SK-N-SH (cell line): ENCODE data around the gene SLC1A7. TPM values are rescaled to one million over a fixed set of nuclear protein-coding genes. Genes with fewer than 3 reads are reported as not detected.

Experiments used
- CTCF ChIA-PET: fragments of 300-600, 350-600 bp; formaldehyde crosslinking; extraction: SDS; loops from one replicate; lab custom pipeline; 2021; lab: Yijun Ruan, JAX
- POLR2A ChIA-PET: fragments of 350-600 bp; sonication (Branson Sonifier 250); formaldehyde crosslinking; extraction: SDS; loops from one replicate; lab custom pipeline; 2020; ENCODE audit warnings: antibody characterized with exemption, inconsistent platforms; lab: Yijun Ruan, JAX
- DNase-seq: peaks from one replicate; pipeline ENCODE4 v3.0.0; 2012
- H2AFZ ChIP-seq: fragments of 200-600 bp; sonication (generic); 2 replicates; pipeline ENCODE4 v1.8.1; 2016; ENCODE audit warnings: antibody characterized with exemption, mild to moderate bottlenecking, low read depth
- H3F3A ChIP-seq: fragments of 200-600 bp; sonication (generic); replicated peaks from 2 replicates; pipeline ENCODE3; 2016; ENCODE audit warnings: antibody characterized with exemption, mild to moderate bottlenecking; ENCODE audit not compliant: insufficient read depth
- H3K27ac ChIP-seq, 2 experiments: fragments of 200-500 bp in 1 of 2; fragments of 200-600 bp in 1 of 2; sonication (Bioruptor generic) in 1 of 2; sonication (generic), shearing (Covaris generic) in 1 of 2; 2 replicates each; pipeline versions ENCODE4 v1.5.1 to v1.6.1; 2014 to 2016; ENCODE audit warnings: low read depth in 2 of 2, inconsistent platforms in 1 of 2, low read length in 1 of 2, mild to moderate bottlenecking in 1 of 2, mixed read lengths in 1 of 2
- H3K27me3 ChIP-seq: fragments of 200-600 bp; sonication (generic), shearing (Covaris generic); 2 replicates; pipeline ENCODE4 v1.6.1; 2016; ENCODE audit warnings: mixed run types; ENCODE audit not compliant: insufficient read depth
- H3K36me3 ChIP-seq, 2 experiments: fragments of 200-500 bp in 1 of 2; fragments of 200-600 bp in 1 of 2; sonication (Bioruptor generic) in 1 of 2; sonication (generic) in 1 of 2; replicated peaks in 1 of 2; 2 replicates each; pipeline versions ENCODE3 to v1.5.1; 2014 to 2016; ENCODE audit warnings: low read length in 1 of 2, mild to moderate bottlenecking in 1 of 2; ENCODE audit not compliant: insufficient read depth in 2 of 2, control insufficient read depth in 1 of 2
- H3K4me1 ChIP-seq, 2 experiments: fragments of 200-500 bp in 1 of 2; fragments of 200-600 bp in 1 of 2; sonication (Bioruptor generic) in 1 of 2; sonication (generic), shearing (Covaris generic) in 1 of 2; 2 replicates each; pipeline versions ENCODE4 v1.5.1 to v1.6.1; 2014 to 2016; ENCODE audit warnings: low read depth in 1 of 2, low read length in 1 of 2, mixed run types in 1 of 2; ENCODE audit not compliant: insufficient read depth in 2 of 2, control insufficient read depth in 1 of 2
- H3K4me2 ChIP-seq: fragments of 200-600 bp; sonication (generic), shearing (Covaris generic); 2 replicates; pipeline ENCODE4 v1.6.1; 2017; ENCODE audit warnings: mixed run types
- H3K4me3 ChIP-seq, 2 experiments: fragments of 200-500 bp in 1 of 2; fragments of 200-600 bp in 1 of 2; sonication (Bioruptor generic) in 1 of 2; sonication (generic), shearing (Covaris generic) in 1 of 2; 2 replicates each; pipeline versions ENCODE4 v1.5.1 to v1.8.1; 2014 to 2016; ENCODE audit warnings: low read depth in 2 of 2, inconsistent platforms in 1 of 2, low read length in 1 of 2, mild to moderate bottlenecking in 1 of 2, mixed read lengths in 1 of 2, moderate library complexity in 1 of 2
- H3K79me2 ChIP-seq: fragments of 200-600 bp; sonication (generic); 2 replicates; pipeline ENCODE4 v1.8.1; 2017; ENCODE audit warnings: mild to moderate bottlenecking; ENCODE audit not compliant: insufficient read depth
- H3K9ac ChIP-seq: fragments of 200-600 bp; sonication (generic); 2 replicates; pipeline ENCODE4 v1.6.1; 2017; ENCODE audit warnings: mixed run types
- H3K9me2 ChIP-seq: fragments of 200-600 bp; sonication (generic); 2 replicates; pipeline ENCODE4 v1.6.1; 2017; ENCODE audit warnings: mixed run types
- H3K9me3 ChIP-seq: fragments of 200-600 bp; sonication (generic); 2 replicates; pipeline ENCODE4 v1.6.1; 2017; ENCODE audit warnings: mixed run types, mild to moderate bottlenecking, moderate library complexity
- H4K20me1 ChIP-seq: fragments of 200-600 bp; sonication (generic); 2 replicates; pipeline ENCODE4 v1.6.1; 2017; ENCODE audit warnings: mild to moderate bottlenecking, mixed run types; ENCODE audit not compliant: insufficient read depth
- FOSL2 ChIP-seq: IDR thresholded peaks from 2 replicates; pipeline ENCODE4 v1.4.0; 2012; ENCODE audit warnings: low read depth, mild to moderate bottlenecking, moderate library complexity, borderline replicate concordance
- FOXJ3 ChIP-seq: sonication (generic); formaldehyde crosslinking; IDR thresholded peaks from 2 replicates; pipeline ENCODE4 v1.5.1; 2020; ENCODE audit warnings: mild to moderate bottlenecking, missing genetic modification reagents
- FOXM1 ChIP-seq: IDR thresholded peaks from 2 replicates; pipeline ENCODE4 v1.4.0; 2012; ENCODE audit warnings: low read depth, mild to moderate bottlenecking
- GABPA ChIP-seq: IDR thresholded peaks from 2 replicates; pipeline ENCODE4 v1.4.0; 2012; ENCODE audit warnings: low read depth, mild to moderate bottlenecking
- JUND ChIP-seq: IDR thresholded peaks from 2 replicates; pipeline ENCODE4 v1.4.0; 2012
- MXI1 ChIP-seq: IDR thresholded peaks from 2 replicates; pipeline ENCODE4 v1.6.1; 2012; ENCODE audit warnings: mild to moderate bottlenecking, low read depth, low read length, improper control_type of control experiment
- NRF1 ChIP-seq: IDR thresholded peaks from 2 replicates; pipeline ENCODE4 v1.6.1; 2012; ENCODE audit warnings: low read depth, mild to moderate bottlenecking, low read length
- RFX5 ChIP-seq: IDR thresholded peaks from 2 replicates; pipeline ENCODE4 v1.6.1; 2012; ENCODE audit warnings: mild to moderate bottlenecking, improper control_type of control experiment, low read length
- SIN3A ChIP-seq: IDR thresholded peaks from 2 replicates; pipeline ENCODE4 v1.6.1; 2012; ENCODE audit warnings: low read depth, mild to moderate bottlenecking, low read length, moderate library complexity, borderline replicate concordance
- SMC3 ChIP-seq: IDR thresholded peaks from 2 replicates; pipeline ENCODE4 v1.6.1; 2012; ENCODE audit warnings: low read depth, low read length, improper control_type of control experiment
- TAF1 ChIP-seq: IDR thresholded peaks from 2 replicates; pipeline ENCODE4 v1.6.1; 2012; ENCODE audit warnings: low read depth, mild to moderate bottlenecking, low read length, moderate library complexity, borderline replicate concordance
- TCF12 ChIP-seq: IDR thresholded peaks from 2 replicates; pipeline ENCODE4 v1.4.0; 2012
- YY1 ChIP-seq: IDR thresholded peaks from 2 replicates; pipeline ENCODE4 v1.4.0; 2012; ENCODE audit warnings: low read depth, mild to moderate bottlenecking
- WGBS: methylation state at CpG from one replicate; pipeline ENCODE4 v1.1.6; 2017; ENCODE audit warnings: low lambda C conversion rate; 5-methylcytosine and 5-hydroxymethylcytosine counted together
- polyA plus RNA-seq, 3 experiments: library from polyadenylated mRNA; depleted of rRNA; stranded (reverse); fragments of >200 nt; gene quantifications; 2 replicates each; pipeline ENCODE4 v1.2.3, GENCODE V29; 2012
- TF ChIP-seq, protein P1 (sequence below): IDR thresholded peaks from 2 replicates; pipeline ENCODE4 v1.6.1; 2012; ENCODE audit warnings: mild to moderate bottlenecking, low read depth, low read length, moderate library complexity
- TF ChIP-seq, protein P2 (sequence below): fragments of 150-350 bp; IDR thresholded peaks from 2 replicates; pipeline ENCODE4 v1.6.1; 2017; ENCODE audit warnings: antibody characterized with exemption, low read length, low read depth, borderline replicate concordance
- TF ChIP-seq, protein P3 (sequence below): IDR thresholded peaks from 2 replicates; pipeline ENCODE4 v1.4.0; 2012; ENCODE audit warnings: low read depth, borderline replicate concordance
- TF ChIP-seq, protein P4 (sequence below): fragments of 200-600 bp; sonication (generic); IDR thresholded peaks from 2 replicates; pipeline ENCODE4 v1.6.1; 2017; ENCODE audit warnings: antibody characterized with exemption, mild to moderate bottlenecking, moderate library complexity

Gene SLC1A7
- polyA plus RNA-seq, 1 of the 3 experiments (the other 2 are of a cell fraction), result not detected

DNA sequence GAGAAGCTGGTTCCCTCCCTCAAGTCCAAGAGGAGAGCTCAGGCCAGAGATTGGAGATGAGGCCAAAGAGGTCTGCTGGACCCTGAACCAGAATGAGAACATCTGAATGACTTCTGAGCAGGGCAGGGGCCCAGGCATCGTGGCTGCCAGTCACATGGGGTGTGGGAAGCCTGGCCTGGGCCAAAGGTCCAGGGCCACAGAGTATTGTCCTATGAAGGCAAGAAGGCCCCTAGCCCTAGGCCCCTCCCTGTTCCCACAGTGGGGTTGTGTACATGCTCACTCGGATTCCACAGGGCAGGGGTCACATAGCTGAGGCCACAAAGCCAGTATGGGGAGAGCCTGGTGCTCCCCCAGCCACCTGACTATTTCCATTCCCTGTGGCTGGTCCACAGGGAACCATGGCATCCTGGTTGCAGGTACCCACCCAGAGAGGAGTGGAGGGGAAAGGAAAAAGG is 18.5 kb upstream of the SLC1A7 start (continued):
- TF ChIP-seq, protein P1, sequence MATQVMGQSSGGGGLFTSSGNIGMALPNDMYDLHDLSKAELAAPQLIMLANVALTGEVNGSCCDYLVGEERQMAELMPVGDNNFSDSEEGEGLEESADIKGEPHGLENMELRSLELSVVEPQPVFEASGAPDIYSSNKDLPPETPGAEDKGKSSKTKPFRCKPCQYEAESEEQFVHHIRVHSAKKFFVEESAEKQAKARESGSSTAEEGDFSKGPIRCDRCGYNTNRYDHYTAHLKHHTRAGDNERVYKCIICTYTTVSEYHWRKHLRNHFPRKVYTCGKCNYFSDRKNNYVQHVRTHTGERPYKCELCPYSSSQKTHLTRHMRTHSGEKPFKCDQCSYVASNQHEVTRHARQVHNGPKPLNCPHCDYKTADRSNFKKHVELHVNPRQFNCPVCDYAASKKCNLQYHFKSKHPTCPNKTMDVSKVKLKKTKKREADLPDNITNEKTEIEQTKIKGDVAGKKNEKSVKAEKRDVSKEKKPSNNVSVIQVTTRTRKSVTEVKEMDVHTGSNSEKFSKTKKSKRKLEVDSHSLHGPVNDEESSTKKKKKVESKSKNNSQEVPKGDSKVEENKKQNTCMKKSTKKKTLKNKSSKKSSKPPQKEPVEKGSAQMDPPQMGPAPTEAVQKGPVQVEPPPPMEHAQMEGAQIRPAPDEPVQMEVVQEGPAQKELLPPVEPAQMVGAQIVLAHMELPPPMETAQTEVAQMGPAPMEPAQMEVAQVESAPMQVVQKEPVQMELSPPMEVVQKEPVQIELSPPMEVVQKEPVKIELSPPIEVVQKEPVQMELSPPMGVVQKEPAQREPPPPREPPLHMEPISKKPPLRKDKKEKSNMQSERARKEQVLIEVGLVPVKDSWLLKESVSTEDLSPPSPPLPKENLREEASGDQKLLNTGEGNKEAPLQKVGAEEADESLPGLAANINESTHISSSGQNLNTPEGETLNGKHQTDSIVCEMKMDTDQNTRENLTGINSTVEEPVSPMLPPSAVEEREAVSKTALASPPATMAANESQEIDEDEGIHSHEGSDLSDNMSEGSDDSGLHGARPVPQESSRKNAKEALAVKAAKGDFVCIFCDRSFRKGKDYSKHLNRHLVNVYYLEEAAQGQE, result no peak
- TF ChIP-seq SIN3A (no peak), JUND (no peak)

DNA sequence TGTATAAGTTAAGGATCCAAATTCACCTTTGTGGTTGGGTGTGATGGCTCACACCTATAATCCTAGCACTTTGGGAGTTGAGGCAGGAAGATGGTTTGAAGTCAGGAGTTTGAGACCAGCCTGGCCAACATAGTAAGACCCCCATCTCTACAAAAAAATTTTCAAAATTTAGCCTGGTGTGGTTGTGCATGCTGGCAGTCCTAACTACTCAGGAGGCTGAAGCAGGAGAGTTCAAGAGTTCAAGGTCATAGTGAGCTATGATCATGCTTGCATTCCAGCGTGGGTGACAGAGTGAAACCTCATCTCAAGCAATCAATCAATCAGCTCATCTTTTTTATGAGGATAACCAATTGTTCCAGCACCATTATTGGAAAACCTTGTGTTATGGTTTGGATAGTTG is 16.5 kb upstream of the SLC1A7 start:
- no peaks in the 10 kb centered on the region for H4K20me1 ChIP-seq
- H3K9me3 ChIP-seq, result no peaks in the 10 kb centered on the region
- no peaks in the 10 kb centered on the region for H3F3A ChIP-seq
- no peaks in the 10 kb centered on the region for H3K27me3 ChIP-seq
- no peak overlapping the region for H3K4me2 ChIP-seq
- POLR2A ChIA-PET, result no interaction called here
- no peak for DNase-seq
- no peaks in the 10 kb centered on the region for H3K79me2 ChIP-seq
- H3K36me3 ChIP-seq, result no peaks in the 10 kb centered on the region
- TF ChIP-seq FOSL2 (no peak), JUND (no peak), YY1 (no peak), MXI1 (no peak), TCF12 (no peak), GABPA (no peak), FOXM1 (no peak), NRF1 (no peak), RFX5 (no peak), SMC3 (no peak), TAF1 (no peak), FOXJ3 (CRISPR knock-in tag) (no peak)
- TF ChIP-seq, protein P2, sequence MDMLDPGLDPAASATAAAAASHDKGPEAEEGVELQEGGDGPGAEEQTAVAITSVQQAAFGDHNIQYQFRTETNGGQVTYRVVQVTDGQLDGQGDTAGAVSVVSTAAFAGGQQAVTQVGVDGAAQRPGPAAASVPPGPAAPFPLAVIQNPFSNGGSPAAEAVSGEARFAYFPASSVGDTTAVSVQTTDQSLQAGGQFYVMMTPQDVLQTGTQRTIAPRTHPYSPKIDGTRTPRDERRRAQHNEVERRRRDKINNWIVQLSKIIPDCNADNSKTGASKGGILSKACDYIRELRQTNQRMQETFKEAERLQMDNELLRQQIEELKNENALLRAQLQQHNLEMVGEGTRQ, result no peak
- TF ChIP-seq, protein P3, sequence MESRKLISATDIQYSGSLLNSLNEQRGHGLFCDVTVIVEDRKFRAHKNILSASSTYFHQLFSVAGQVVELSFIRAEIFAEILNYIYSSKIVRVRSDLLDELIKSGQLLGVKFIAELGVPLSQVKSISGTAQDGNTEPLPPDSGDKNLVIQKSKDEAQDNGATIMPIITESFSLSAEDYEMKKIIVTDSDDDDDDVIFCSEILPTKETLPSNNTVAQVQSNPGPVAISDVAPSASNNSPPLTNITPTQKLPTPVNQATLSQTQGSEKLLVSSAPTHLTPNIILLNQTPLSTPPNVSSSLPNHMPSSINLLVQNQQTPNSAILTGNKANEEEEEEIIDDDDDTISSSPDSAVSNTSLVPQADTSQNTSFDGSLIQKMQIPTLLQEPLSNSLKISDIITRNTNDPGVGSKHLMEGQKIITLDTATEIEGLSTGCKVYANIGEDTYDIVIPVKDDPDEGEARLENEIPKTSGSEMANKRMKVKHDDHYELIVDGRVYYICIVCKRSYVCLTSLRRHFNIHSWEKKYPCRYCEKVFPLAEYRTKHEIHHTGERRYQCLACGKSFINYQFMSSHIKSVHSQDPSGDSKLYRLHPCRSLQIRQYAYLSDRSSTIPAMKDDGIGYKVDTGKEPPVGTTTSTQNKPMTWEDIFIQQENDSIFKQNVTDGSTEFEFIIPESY, result no peak
- TF ChIP-seq, protein P4, sequence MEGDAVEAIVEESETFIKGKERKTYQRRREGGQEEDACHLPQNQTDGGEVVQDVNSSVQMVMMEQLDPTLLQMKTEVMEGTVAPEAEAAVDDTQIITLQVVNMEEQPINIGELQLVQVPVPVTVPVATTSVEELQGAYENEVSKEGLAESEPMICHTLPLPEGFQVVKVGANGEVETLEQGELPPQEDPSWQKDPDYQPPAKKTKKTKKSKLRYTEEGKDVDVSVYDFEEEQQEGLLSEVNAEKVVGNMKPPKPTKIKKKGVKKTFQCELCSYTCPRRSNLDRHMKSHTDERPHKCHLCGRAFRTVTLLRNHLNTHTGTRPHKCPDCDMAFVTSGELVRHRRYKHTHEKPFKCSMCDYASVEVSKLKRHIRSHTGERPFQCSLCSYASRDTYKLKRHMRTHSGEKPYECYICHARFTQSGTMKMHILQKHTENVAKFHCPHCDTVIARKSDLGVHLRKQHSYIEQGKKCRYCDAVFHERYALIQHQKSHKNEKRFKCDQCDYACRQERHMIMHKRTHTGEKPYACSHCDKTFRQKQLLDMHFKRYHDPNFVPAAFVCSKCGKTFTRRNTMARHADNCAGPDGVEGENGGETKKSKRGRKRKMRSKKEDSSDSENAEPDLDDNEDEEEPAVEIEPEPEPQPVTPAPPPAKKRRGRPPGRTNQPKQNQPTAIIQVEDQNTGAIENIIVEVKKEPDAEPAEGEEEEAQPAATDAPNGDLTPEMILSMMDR, result no peak
- TF ChIP-seq, protein P1, result no peak
- CTCF ChIA-PET, result no interaction called here
- H2AFZ ChIP-seq, result no peak overlapping the region
- no peaks in the 10 kb centered on the region; a peak in 1 of 4 replicates for H3K4me1 ChIP-seq
- H3K9me2 ChIP-seq, result no peaks in the 10 kb centered on the region
- no peak overlapping the region for H3K27ac ChIP-seq
- no peak overlapping the region for H3K4me3 ChIP-seq
- no peak overlapping the region for H3K9ac ChIP-seq
- 80% methylated on average over 1 of the region's 1 CpG for WGBS
